K562 (cell line): Measurements from ENCODE around the gene CLIC2. TPM values are rescaled to one million over a fixed set of nuclear protein-coding genes. Genes with fewer than 3 reads are reported as not detected.

Experiments
- ATAC-seq: fragments of 200-7000 bp; cut with Tn5 transposase; 3 replicates; pipeline ENCODE4 v1.9.1; 2020; ENCODE audit warnings: moderate library complexity
- BruUV-seq: library from RNA; stranded (reverse); fragments of 400-500 nt; replicated peaks from 2 replicates; lab custom pipeline; 2021; lab: Mats Ljungman, UMichigan
- CTCF ChIA-PET: fragments of 300-600 bp; formaldehyde crosslinking; extraction: SDS; loops from one replicate; lab custom pipeline; 2021; ENCODE audit warnings: low intra/inter-chr PET ratio; lab: Yijun Ruan, JAX
- POLR2A ChIA-PET: fragments of 300-600, 350-650 bp; sonication (Branson Sonifier 250); formaldehyde crosslinking; extraction: SDS; loops from one replicate; lab custom pipeline; 2021; ENCODE audit warnings: antibody characterized with exemption, inconsistent platforms; lab: Yijun Ruan, JAX
- DNase-seq, 4 experiments: peaks; one replicate each; pipeline versions ENCODE4 v3.0.0 to v3.0.0-alpha.2; 2011 to 2018; ENCODE audit warnings: low spot score in 3 of 4, mixed read lengths in 3 of 4; ENCODE audit errors: extremely low read depth in 1 of 4
- FAIRE-seq: peaks from 2 replicates; lab custom pipeline; 2011; peaks lifted over from hg19 to GRCh38; lab: Jason Lieb, UNC
- H2AFZ ChIP-seq: 2 replicates; pipeline ENCODE4 v1.6.0; 2011; ENCODE audit warnings: low read depth, low read length, control low read depth, inconsistent platforms
- H3K27ac ChIP-seq: fragments of 200-600 bp; 3 replicates; pipeline ENCODE4 v1.8.0; 2011; ENCODE audit warnings: low read depth, mild to moderate bottlenecking, control low read depth, inconsistent platforms, low read length, moderate library complexity, mixed read lengths; ENCODE audit errors: extremely low read depth
- H3K27me3 ChIP-seq, 2 experiments: fragments of 300-600 bp in 1 of 2; 2 replicates in 1 of 2; 3 replicates in 1 of 2; pipeline versions ENCODE4 v1.6.0 to v1.8.0; 2011; ENCODE audit warnings: inconsistent platforms in 2 of 2, low read length in 2 of 2, mild to moderate bottlenecking in 1 of 2, mixed read lengths in 1 of 2, moderate library complexity in 1 of 2; ENCODE audit not compliant: control insufficient read depth in 2 of 2, insufficient read depth in 2 of 2
- H3K36me3 ChIP-seq: fragments of 300-600 bp; 3 replicates; pipeline ENCODE4 v1.8.0; 2011; ENCODE audit warnings: mild to moderate bottlenecking, low read length, inconsistent platforms; ENCODE audit not compliant: control insufficient read depth, insufficient read depth
- H3K4me1 ChIP-seq, 2 experiments: fragments of 200-600 bp in 1 of 2; replicated peaks in 1 of 2; 2 replicates in 1 of 2; 3 replicates in 1 of 2; pipeline versions ENCODE4 v1.5.1 to v1.8.0; 2011; ENCODE audit warnings: inconsistent platforms in 2 of 2, low read length in 2 of 2, mild to moderate bottlenecking in 1 of 2, mixed read lengths in 1 of 2, moderate library complexity in 1 of 2; ENCODE audit not compliant: control insufficient read depth in 2 of 2, insufficient read depth in 2 of 2
- H3K4me2 ChIP-seq: 2 replicates; pipeline ENCODE4 v1.6.1; 2011; ENCODE audit warnings: low read length, control low read depth, inconsistent platforms, mixed read lengths; ENCODE audit not compliant: insufficient read depth
- H3K4me3 ChIP-seq: fragments of 200-600 bp; sonication (generic), shearing (Covaris generic); 2 replicates; pipeline ENCODE4 v1.5.1; 2016; ENCODE audit warnings: control low read depth, inconsistent platforms
- H3K79me2 ChIP-seq: fragments of 200-600 bp; 3 replicates; pipeline ENCODE4 v1.8.0; 2011; ENCODE audit warnings: low read length, inconsistent platforms; ENCODE audit not compliant: control insufficient read depth, insufficient read depth
- H3K9ac ChIP-seq, 2 experiments: 2 replicates each; pipeline versions ENCODE4 v1.6.0 to v1.6.1; 2011; ENCODE audit warnings: low read depth in 2 of 2, low read length in 2 of 2, control low read depth in 1 of 2, inconsistent platforms in 1 of 2, mild to moderate bottlenecking in 1 of 2, mixed read lengths in 1 of 2; ENCODE audit not compliant: insufficient read depth in 1 of 2
- H3K9me1 ChIP-seq: one replicate; pipeline ENCODE4 v1.6.0; 2011; ENCODE audit warnings: inconsistent platforms, mild to moderate bottlenecking, low read length, moderate library complexity; ENCODE audit not compliant: control insufficient read depth, insufficient read depth
- H3K9me3 ChIP-seq: replicated peaks from 2 replicates; pipeline ENCODE4 v1.5.1; 2011; ENCODE audit warnings: low read depth, low read length, inconsistent platforms; ENCODE audit not compliant: control insufficient read depth, insufficient read depth
- H4K20me1 ChIP-seq: replicated peaks from 2 replicates; pipeline ENCODE4 v1.6.1; 2011; ENCODE audit warnings: low read length, inconsistent platforms, mixed read lengths; ENCODE audit not compliant: control insufficient read depth, insufficient read depth
- BRD9 ChIP-seq: fragments of 450-650 bp; IDR thresholded peaks from 2 replicates; pipeline ENCODE4 v1.6.1; 2018; ENCODE audit warnings: low read depth; ENCODE audit not compliant: partially characterized antibody
- CC2D1A ChIP-seq: fragments of 450-650 bp; IDR thresholded peaks from 2 replicates; pipeline ENCODE4 v1.6.1; 2017; ENCODE audit warnings: mild to moderate bottlenecking
- SMAD1 ChIP-seq: fragments of 150-350 bp; IDR thresholded peaks from 2 replicates; pipeline ENCODE4 v1.6.1; 2014; ENCODE audit warnings: low read length, low read depth; ENCODE audit not compliant: partially characterized antibody
- SMAD3 ChIP-seq: fragments of 450-650 bp; formaldehyde crosslinking; conservative IDR thresholded peaks from 2 replicates; pipeline ENCODE4 v1.4.0; 2020; ENCODE audit warnings: mild to moderate bottlenecking
- ZKSCAN1 ChIP-seq: fragments of 150-350 bp; IDR thresholded peaks from 2 replicates; pipeline ENCODE4 v1.6.1; 2016; ENCODE audit warnings: low read depth, low read length
- WGBS: fragments of 100-300 bp; shearing (Covaris generic); methylation state at CpG from one replicate; pipeline ENCODE4 v1.1.6; 2016; ENCODE audit warnings: low coverage, mixed read lengths; ENCODE audit not compliant: insufficient coverage; ENCODE audit errors: missing lambda C conversion rate; 5-methylcytosine and 5-hydroxymethylcytosine counted together
- in situ Hi-C: fragments of 300-500 bp; cut with MboI; formaldehyde crosslinking; loops from 4 replicates; pipeline ENCODE4 v1.15.0; 2018; ENCODE audit warnings: inconsistent platforms, mixed read lengths
- intact Hi-C: fragments of 100-400 bp; cut with micrococcal nuclease; formaldehyde crosslinking; loops from 2 replicates; pipeline ENCODE4 v1.14.2; 2022
- polyA plus RNA-seq, 8 experiments: library from polyadenylated mRNA; depleted of rRNA in 4 of 8; stranded (reverse) in 5 of 8; unstranded in 3 of 8; fragments of >200 nt; fragmentation: Nextera tagmentation in 2 of 8; fragmentation: Illumina TruSeq in 1 of 8; extraction: Ambion mirVana in 2 of 8; extraction: Trizol in 1 of 8; gene quantifications; 2 replicates each; pipeline versions ENCODE4 v1.2.1 to v1.2.3, GENCODE V29; 2011 to 2014; ENCODE audit warnings: inconsistent platforms in 1 of 8, missing spikeins in 1 of 8
- total RNA-seq, 7 experiments: library from RNA; depleted of rRNA in 6 of 7; stranded (reverse); fragments of >200 nt in 6 of 7; fragmentation: Illumina TruSeq in 2 of 7; extraction: Trizol in 2 of 7; gene quantifications; 2 replicates each; pipeline versions ENCODE4 v1.2.1 to v1.2.3, GENCODE V29; 2011 to 2021; ENCODE audit warnings: low replicate concordance in 1 of 7
- TF ChIP-seq, protein P1 (sequence below): sonication (generic); formaldehyde crosslinking; IDR thresholded peaks from 2 replicates; pipeline ENCODE4 v1.4.0; 2020; ENCODE audit warnings: mild to moderate bottlenecking, missing genetic modification reagents

The CLIC2 gene
- total and polyA plus RNA-seq, 9 of the 15 experiments (the other 6 are each of a cell fraction or from before 2014, with no cell fraction given): 37.0 to 83.7 (median 74.7) TPM

DNA sequence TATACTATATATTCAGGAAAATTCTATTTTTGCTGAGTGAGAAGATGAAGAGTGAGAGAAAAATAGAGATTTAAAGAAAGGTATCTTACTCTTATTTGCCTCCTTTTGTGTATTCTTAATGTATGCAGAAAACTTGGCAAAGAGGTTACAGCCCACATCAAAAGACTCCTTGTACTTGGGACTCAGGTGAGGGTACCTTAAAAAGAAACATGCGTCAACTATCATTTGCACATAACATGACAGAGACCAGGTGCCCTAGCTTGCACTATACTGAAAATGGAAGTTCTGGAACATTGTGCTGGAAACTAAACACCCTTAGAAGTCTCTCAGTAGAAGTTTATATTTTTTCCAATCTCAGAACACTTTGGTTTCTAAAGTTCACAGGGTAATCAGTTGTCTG lies 54.5 kb downstream of the CLIC2 start:
- Histone ChIP-seq H4K20me1 (no peaks in the 10 kb centered on the region), H3K36me3 (peaks cover 43% of the 10 kb centered on the region; the same call in 2 of the 3 replicates), H3K4me1 (no peaks in the 10 kb centered on the region), H3K9me3 (0 out of 2 replicates have a peak, but pooled peaks cover 2% of the 10 kb centered on the region), H2AFZ (no peak overlapping the region), H3K4me3 (no peak overlapping the region), H3K9ac (no peak overlapping the region), H3K79me2 (no peaks in the 10 kb centered on the region), H3K27me3 (no peaks in the 10 kb centered on the region), H3K9me1 (no peaks in the 10 kb centered on the region), H3K27ac (no peak overlapping the region), H3K4me2 (no peak overlapping the region)
- 100% methylated on average over 1 of the region's 1 CpG for whole genome bisulfite sequencing
- TF ChIP-seq BRD9: no peak
- no peak for TF ChIP-seq ZKSCAN1
- TF ChIP-seq CC2D1A: no peak
- TF ChIP-seq SMAD3: no peak
- TF ChIP-seq, protein P1, sequence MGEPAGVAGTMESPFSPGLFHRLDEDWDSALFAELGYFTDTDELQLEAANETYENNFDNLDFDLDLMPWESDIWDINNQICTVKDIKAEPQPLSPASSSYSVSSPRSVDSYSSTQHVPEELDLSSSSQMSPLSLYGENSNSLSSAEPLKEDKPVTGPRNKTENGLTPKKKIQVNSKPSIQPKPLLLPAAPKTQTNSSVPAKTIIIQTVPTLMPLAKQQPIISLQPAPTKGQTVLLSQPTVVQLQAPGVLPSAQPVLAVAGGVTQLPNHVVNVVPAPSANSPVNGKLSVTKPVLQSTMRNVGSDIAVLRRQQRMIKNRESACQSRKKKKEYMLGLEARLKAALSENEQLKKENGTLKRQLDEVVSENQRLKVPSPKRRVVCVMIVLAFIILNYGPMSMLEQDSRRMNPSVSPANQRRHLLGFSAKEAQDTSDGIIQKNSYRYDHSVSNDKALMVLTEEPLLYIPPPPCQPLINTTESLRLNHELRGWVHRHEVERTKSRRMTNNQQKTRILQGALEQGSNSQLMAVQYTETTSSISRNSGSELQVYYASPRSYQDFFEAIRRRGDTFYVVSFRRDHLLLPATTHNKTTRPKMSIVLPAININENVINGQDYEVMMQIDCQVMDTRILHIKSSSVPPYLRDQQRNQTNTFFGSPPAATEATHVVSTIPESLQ (CRISPR knock-in tag): no peak
- no peak for TF ChIP-seq SMAD1
- ATAC-seq (no peak), DNase-seq (no peak), FAIRE-seq (no peak)
- POLR2A ChIA-PET: no interaction called here
- in situ Hi-C loops: no loop called here
- CTCF ChIA-PET: no interaction called here
- BruUV-seq: no TSS peak
- intact Hi-C loops: no loop called here
